T-helper 2 cell treated with Interferon-gamma antibody and Interleukin-4, amounts not matched to agents 5 μg/mL and 100 μg/mL, for 36 hours (primary cell): ENCODE results near the gene DDX51.

Source experiments
- DNase-seq: peaks from one replicate; pipeline ENCODE4 v3.0.0; 2021; ENCODE audit warnings: low spot score
- H3K27ac Mint-ChIP-seq: one replicate; pipeline ENCODE4 v1.8.0; 2021; ENCODE audit warnings: mild to moderate bottlenecking, mixed read lengths
- H3K27me3 Mint-ChIP-seq: one replicate; pipeline ENCODE4 v1.8.0; 2021; ENCODE audit warnings: low read depth, mixed read lengths
- H3K36me3 Mint-ChIP-seq: one replicate; pipeline ENCODE4 v1.8.0; 2021; ENCODE audit warnings: low read depth, mixed read lengths
- H3K4me1 Mint-ChIP-seq: one replicate; pipeline ENCODE4 v1.8.0; 2021; ENCODE audit warnings: low read depth, mixed read lengths
- H3K4me3 Mint-ChIP-seq: one replicate; pipeline ENCODE4 v1.8.0; 2022; ENCODE audit warnings: mild to moderate bottlenecking, moderate library complexity, mixed read lengths
- H3K9me3 Mint-ChIP-seq: one replicate; pipeline ENCODE4 v1.8.0; 2021; ENCODE audit warnings: mixed read lengths

DDX51 gene

DNA sequence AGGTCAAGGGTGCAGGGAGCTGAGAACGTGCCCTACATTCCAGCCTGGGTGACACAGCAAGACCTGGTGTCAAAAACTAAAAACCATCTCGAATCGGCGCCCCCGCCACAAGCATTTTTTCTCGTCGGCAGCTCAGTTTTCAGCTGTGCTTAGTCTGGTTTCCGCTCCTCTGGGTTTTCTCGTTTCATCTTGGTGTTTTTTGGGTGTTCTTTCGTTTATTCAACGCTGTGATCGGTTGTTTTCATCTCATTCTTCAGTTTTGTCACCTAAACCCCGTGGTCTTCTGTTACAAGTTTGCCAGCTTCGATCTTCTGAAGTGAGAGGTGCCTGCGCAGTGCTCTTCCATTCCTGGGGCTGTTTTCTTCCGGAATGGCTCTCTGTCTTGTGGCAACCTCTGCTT is 41.6 kb upstream of the DDX51 start:
- peaks cover 25% of the 10 kb centered on the region for H3K27me3 Mint-ChIP-seq
- peaks cover 22% of the 10 kb centered on the region for H3K4me1 Mint-ChIP-seq
- no peaks in the 10 kb centered on the region for H3K9me3 Mint-ChIP-seq
- peak overlapping the region; percentile 91 for H3K27ac Mint-ChIP-seq
- no peak for DNase-seq
- H3K36me3 Mint-ChIP-seq, result peaks cover 6% of the 10 kb centered on the region
- peak overlapping the region; percentile 84 for H3K4me3 Mint-ChIP-seq

DNA sequence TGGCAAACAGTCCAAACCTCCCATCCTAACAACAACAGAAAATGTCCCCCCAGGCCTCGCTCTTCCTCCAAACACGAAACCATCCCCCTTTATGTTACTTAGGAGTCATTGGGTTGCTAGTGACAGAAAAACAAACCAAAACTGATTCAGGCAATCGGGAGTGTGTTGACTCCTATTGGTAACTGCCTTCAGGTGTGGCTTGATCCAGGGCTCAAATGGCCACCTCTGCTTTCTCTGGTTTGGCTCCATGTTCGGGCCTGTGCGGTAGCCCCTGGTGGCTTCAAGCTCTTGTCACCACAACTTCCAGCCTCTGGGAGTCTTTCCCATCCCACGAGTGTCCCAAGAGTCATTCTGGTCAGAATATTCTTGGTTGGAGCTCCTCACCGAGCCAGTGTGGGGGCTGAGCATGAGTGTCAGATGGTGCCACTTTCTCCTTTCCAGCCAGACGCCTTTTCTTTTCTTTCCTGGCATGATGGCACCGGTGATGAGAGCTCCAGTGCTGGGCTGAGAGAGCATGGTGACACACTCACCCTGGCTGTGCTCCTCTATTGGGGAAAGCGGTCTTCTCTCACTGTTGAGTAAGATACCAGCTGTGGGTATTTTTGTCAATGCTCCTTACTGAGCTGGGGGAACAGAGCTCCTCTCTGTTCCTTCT is 38.7 kb upstream of the DDX51 start:
- no peak for DNase-seq
- Mint-ChIP-seq H3K4me1 (peaks cover 33% of the 10 kb centered on the region), H3K9me3 (no peaks in the 10 kb centered on the region), H3K36me3 (peaks cover 3% of the 10 kb centered on the region), H3K27me3 (peaks cover 25% of the 10 kb centered on the region), H3K27ac (no peak overlapping the region), H3K4me3 (no peak overlapping the region)

DNA sequence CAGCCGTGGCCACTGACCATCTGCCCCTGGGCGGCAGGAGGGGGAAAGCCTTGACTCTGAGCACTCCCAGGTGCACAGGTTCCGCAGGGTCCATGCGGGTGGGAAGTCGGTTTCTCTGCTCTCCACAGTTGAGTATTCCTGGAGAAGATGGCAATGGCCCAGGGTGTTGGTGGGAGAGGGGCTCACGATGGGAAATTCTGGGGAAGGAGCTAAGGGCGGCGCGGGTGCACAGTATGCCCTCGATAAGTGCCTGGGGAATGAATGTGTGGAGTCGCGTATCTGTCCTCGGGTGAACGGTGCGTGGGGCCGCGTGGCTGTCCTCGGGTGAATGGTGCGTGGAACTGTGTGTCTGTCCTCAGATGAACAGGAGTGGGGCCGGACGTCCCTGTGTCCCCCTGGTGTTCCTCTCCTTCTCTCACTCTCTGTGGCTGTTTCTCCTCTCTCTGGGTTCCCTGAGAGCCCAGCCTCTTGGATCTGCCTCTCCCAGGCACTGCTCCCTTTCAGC is 38.1 kb upstream of the DDX51 start:
- Mint-ChIP-seq H3K4me1 (peaks cover 33% of the 10 kb centered on the region), H3K27me3 (peaks cover 25% of the 10 kb centered on the region), H3K9me3 (no peaks in the 10 kb centered on the region), H3K36me3 (peaks cover 3% of the 10 kb centered on the region), H3K27ac (no peak overlapping the region), H3K4me3 (no peak overlapping the region)
- DNase-seq, result no peak

DNA sequence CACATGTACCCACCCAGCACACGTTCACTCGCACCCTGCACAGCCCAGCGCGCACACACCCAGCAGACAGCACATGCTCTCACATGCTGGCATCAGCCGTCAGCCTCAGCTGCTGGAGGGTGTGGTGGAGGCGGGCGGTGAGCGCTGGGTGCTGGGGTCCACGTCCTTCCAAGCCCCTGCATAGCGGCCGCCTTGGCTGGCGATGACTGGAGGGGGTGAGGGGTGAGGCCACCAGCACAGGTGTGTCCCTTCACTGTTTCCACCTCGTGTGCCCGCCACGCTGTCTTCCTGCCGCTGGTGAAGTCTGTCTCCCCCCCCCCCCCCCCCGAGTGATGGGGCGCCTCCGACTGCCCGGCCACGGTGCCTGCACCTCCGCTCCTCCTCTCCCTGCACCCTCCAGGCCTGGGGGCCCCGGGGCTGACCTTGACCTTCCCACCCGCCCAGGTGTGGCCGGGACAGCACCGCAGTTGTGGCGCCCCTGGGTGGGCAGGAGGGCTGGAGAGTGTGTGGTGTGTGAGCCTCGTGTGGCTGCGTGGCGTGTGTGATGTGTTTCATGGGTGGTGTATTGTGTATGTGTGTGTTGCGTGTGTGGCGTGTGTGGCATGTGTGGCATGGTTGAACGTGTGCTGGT is 37.6 kb upstream of the DDX51 start:
- Mint-ChIP-seq H3K27me3 (peaks cover 25% of the 10 kb centered on the region), H3K27ac (no peak overlapping the region), H3K9me3 (no peaks in the 10 kb centered on the region), H3K4me3 (no peak overlapping the region), H3K4me1 (peaks cover 30% of the 10 kb centered on the region), H3K36me3 (peaks cover 3% of the 10 kb centered on the region)
- DNase-seq, result no peak

DNA sequence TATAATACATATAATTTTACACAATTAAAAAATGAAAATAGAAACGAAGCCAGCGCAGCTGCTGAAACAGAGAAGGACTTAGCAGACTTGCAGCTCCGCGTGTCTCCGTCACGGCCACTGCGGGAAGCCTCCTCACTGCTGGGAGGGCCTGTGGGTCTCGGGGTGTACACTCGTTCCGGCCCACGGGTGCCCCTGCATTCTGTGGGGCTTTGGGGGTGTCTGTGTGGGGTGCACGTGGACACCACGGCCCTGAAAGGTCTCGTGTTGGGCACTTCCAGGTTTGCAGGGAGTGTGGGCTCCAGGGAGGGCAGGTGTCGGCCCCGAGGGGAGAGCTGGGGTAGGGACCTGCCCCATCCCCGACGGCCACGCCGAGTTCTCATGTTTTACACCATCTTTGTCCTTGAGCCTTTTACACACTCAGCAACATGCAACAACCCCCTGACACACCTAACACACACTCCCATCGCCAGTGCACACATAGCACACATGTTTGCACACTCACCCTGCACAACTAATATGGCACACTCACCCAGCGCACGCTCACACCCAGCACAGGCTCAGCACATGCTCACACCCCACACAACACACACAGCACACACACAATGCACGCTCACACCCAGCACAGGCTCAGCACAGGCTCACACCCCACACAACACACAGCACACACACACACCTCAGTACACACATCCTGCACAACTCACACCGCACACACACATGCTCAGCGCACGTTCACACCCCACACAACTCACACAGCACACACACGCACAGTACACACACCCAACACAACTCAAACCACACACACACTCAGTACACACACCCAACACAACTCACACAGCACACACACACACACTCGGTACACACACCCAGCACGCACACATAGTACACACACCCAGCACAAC is 36.8 kb upstream of the DDX51 start:
- no peak overlapping the region for H3K27ac Mint-ChIP-seq
- no peaks in the 10 kb centered on the region for H3K9me3 Mint-ChIP-seq
- H3K27me3 Mint-ChIP-seq, result peaks cover 23% of the 10 kb centered on the region
- H3K4me3 Mint-ChIP-seq, result no peak overlapping the region
- H3K4me1 Mint-ChIP-seq, result peaks cover 23% of the 10 kb centered on the region
- DNase-seq, result no peak
- peaks cover 2% of the 10 kb centered on the region for H3K36me3 Mint-ChIP-seq

DNA sequence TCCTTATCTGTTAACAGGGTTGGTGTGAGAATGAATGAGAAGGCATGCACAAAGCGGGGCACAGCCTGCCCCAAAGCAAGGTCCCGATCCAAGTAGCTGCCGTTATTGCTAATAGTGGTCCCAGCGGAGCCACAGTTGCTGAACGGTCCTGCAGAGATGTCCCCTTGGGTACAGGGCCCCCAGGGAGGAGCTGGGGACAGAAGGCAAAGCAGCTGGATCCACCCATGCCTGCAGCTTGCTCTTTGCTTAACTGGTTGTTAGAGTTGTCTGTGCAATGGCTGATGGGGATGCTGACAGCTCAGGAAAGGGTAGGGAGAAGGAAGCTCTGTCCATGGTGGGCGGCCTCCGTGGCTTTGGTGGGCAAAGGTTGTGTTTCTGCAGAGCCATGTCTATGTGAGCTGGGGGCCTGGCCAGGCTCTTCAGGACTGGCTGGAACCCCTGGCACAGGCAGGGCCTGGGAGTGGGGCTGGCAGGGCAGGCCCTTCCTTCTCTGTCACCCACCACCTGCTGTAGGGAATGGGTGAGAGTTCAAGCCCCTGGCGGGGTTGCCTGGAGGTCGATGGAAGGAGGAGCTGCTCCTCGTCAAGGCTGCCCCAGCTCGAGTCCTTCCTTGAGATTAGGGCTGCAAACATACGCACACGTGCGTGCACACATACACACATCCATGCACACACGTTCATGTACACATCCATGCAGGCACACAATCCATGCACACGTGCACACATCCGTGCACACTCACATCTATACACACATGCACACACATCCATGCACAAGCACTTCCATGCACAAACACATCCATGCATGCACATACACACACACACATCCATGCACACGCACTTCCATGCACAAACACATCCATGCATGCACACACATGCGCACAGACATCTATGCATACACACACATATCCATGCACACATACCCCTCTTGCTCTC is 35.6 kb upstream of the DDX51 start:
- Mint-ChIP-seq H3K27ac (no peak overlapping the region), H3K4me3 (peak overlapping the region; percentile 84), H3K36me3 (no peaks in the 10 kb centered on the region), H3K4me1 (peaks cover 18% of the 10 kb centered on the region), H3K27me3 (peaks cover 16% of the 10 kb centered on the region), H3K9me3 (no peaks in the 10 kb centered on the region)
- DNase-seq, result no peak

DNA sequence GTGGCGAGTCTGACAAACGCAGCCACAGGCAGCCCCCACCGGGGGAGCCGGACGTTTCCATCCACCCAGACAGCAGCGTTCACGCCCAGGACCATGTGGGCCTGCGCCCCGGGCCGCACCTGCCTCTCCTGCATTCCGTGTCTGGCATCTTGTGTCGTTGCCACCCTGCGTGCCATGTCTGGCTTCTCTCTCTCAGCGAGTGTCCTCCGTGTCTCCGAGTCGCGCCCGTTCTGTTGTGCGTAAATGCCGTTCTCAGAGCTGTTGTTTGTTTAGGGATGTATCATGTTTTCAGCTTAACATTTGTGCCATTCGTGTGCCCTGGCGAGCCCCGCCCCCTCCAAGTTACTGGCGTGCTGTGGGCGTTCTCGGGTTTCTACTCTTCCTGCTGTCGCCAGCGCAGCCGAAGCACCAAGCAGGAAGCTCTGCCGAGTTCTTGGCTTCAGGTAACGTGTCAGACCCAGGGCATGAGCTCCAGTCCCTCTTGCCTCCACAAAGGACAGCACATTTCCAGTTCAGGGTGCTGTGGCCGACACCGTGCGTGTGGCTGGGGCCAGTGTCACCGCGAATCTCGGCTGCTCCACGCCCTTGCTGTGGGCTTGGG is 34.8 kb upstream of the DDX51 start:
- peak; percentile 45 for DNase-seq
- peaks cover 18% of the 10 kb centered on the region for H3K4me1 Mint-ChIP-seq
- H3K27ac Mint-ChIP-seq, result peak overlapping the region; percentile 89
- H3K36me3 Mint-ChIP-seq, result no peaks in the 10 kb centered on the region
- H3K27me3 Mint-ChIP-seq, result peaks cover 10% of the 10 kb centered on the region
- no peaks in the 10 kb centered on the region for H3K9me3 Mint-ChIP-seq
- H3K4me3 Mint-ChIP-seq, result peak overlapping the region; percentile 84

DNA sequence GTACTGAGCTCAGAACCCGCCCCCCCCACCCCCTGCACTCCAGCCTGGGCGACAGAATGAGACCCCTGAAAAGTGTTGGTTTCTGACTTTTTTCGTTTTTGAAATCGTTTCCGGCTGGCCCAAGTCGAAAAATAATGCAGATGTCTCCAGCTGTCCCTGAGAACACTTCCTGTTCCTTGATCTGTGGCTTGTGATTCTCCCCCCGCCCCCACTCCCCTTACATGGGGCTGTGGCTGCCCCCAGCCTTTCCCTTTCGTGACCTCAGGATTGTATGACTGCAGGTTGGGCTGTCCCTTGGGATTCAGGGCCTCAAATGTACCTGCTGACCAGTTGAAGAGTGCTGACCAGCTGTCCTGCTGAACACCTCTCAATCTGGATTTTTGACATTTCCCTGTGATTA is 34.2 kb upstream of the DDX51 start:
- peaks cover 22% of the 10 kb centered on the region for H3K4me1 Mint-ChIP-seq

DNA sequence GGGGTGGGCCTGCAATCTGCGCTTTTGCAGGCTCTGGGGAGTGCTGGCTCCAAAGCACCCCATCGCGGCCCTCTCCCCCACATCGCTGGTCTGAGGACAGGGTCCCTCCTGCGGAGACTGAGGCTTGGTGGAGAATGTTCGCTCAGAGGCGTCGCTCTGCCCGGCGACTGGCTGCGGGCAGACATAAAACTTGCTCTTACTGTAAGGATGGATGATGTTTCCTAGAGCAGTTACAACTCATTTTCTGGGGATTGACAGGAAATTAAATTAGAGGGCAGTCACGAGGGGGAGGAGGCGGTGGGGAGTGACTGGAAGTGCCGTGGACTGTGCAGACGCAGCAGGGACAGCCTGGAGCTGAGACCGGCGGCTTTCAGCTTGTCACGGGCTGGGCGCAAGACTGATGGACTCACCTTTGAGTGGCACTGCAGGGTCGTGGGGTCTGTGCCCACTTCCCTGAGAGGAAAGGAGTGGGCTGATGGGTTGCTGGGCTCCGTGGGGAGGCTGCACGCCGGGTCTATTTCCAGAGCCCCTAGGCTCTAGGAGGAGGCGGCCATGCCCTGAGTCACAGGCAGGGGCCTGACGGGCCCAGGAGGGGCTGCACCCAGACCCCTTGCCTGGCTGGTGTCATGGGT is 32.9 kb upstream of the DDX51 start:
- no peaks in the 10 kb centered on the region for H3K36me3 Mint-ChIP-seq
- no peaks in the 10 kb centered on the region for H3K9me3 Mint-ChIP-seq
- H3K27me3 Mint-ChIP-seq, result no peaks in the 10 kb centered on the region
- peaks cover 28% of the 10 kb centered on the region for H3K4me1 Mint-ChIP-seq
- H3K27ac Mint-ChIP-seq, result no peak overlapping the region
- DNase-seq, result no peak
- H3K4me3 Mint-ChIP-seq, result no peak overlapping the region

More for the DNA sequence above, 34.2 kb upstream of the DDX51 start:
- Mint-ChIP-seq H3K4me3 (peak overlapping the region; percentile 84), H3K36me3 (no peaks in the 10 kb centered on the region), H3K9me3 (no peaks in the 10 kb centered on the region), H3K27me3 (peaks cover 8% of the 10 kb centered on the region), H3K27ac (peak overlapping the region; percentile 31)
- no peak for DNase-seq

DNA sequence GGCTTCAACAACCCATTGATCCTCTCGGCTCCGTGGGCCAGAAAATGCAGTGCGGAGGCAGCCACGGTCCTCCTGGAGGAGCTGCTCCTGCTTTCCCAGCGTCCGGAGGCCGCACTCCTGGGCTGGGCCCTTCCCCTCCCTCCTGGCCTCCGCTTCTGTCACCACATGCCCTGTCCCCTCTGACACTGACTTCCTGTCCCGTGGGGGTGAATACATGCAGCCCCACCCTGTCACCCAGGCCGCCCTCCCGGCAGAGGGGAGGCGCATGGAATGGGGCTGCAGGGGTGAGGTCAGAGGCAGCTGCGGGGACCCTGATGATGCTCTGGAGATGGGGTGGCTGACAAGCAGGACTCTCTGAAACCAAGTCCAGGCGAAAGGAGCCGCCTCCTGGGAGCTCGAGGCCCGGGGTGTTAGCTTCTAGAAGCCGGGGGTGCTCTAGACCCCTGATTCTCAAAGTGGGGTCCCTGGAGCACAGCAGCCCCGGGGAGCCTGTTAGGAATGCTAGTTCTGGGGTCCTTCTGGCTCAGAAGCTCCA is 32.3 kb upstream of the DDX51 start:
- H3K36me3 Mint-ChIP-seq, result no peaks in the 10 kb centered on the region
- H3K4me3 Mint-ChIP-seq, result no peak overlapping the region
- no peak for DNase-seq
- H3K27ac Mint-ChIP-seq, result no peak overlapping the region
- peaks cover 28% of the 10 kb centered on the region for H3K4me1 Mint-ChIP-seq
- no peaks in the 10 kb centered on the region for H3K9me3 Mint-ChIP-seq
- H3K27me3 Mint-ChIP-seq, result no peaks in the 10 kb centered on the region

DNA sequence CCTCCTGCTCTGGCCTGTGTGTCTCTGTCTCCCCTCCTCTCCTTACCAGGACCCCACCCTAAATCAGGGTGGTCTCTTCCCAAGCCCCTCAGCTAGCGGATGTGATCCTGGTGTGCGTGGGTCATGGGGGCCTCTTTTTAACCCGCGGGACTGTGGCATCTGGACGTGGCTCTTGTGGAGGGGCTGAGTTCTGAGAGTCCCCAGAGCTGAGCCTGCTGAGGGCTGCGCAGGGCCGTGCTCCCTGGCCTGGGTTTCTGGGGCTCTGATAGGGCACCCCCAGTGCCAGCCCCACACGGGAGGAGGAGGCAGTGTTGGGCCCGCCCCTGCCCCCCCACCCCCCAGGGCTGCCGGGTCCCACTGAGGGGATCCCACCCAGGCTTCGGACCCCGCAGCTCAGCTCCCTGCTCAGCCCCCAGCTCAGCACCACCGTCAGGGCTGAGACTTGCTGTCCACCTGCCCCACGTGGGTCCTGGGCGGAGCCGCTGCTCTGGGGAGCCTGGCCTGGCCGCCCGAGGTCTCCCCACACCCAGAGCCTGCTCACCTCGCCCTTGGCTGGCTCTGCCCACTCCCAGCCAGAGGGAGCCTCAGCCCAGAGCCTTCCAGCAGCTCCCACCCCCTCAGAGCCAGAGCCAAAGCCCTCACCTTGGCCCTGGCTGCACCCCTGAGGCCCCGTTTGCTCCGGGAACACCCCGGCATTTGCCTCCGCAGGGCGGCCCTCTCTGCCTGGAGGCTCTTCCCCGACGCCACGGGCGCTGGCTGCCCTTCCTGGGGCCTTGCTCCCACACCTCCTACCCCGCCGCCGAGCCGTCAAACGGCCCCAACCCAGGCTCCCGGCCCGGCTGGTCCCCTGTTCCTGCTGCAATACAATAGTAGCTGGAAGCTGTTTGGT is 31.6 kb upstream of the DDX51 start:
- H3K4me1 Mint-ChIP-seq, result peaks cover 28% of the 10 kb centered on the region
- H3K4me3 Mint-ChIP-seq, result no peak overlapping the region
- no peaks in the 10 kb centered on the region for H3K36me3 Mint-ChIP-seq
- no peak for DNase-seq
- no peaks in the 10 kb centered on the region for H3K27me3 Mint-ChIP-seq
- no peaks in the 10 kb centered on the region for H3K9me3 Mint-ChIP-seq
- no peak overlapping the region for H3K27ac Mint-ChIP-seq
